HG03097 (cell line): Measurements from ENCODE around the gene DACH2.

Experiments
- ATAC-seq: cut with Tn5 transposase; IDR thresholded peaks from one replicate; pipeline ENCODE4 v1.9.1; 2021; ENCODE audit not compliant: unreplicated experiment, low FRiP score

The DACH2 gene

GRCh38 chrX:86295293-86295692 is 147.0 kb downstream of the DACH2 start:
- no peak for ATAC-seq

- ATAC-seq, result no peak
These were observed 174.7 kb downstream of the DACH2 start for GRCh38 chrX:86322913-86323312.

DNA sequence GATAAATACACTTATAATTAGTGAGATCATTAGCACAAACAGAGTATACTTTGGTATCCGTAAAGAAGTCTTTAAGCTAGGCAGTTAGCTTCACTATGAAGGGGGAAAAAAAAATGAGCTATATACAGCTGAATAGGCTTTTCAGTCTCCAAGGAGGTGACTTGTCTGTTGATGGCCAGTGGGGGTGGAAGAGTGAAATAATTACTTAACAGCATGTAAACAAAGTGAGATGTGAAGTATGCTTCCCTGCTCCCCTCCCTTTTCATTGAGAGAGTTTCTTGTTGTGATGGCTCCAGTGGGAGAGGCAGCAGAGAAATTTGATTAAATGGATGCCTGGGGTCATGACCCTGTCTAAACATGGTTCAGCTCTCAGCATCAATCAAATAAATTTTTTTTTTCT is 180.9 kb downstream of the DACH2 start:
- ATAC-seq, result no peak

DNA sequence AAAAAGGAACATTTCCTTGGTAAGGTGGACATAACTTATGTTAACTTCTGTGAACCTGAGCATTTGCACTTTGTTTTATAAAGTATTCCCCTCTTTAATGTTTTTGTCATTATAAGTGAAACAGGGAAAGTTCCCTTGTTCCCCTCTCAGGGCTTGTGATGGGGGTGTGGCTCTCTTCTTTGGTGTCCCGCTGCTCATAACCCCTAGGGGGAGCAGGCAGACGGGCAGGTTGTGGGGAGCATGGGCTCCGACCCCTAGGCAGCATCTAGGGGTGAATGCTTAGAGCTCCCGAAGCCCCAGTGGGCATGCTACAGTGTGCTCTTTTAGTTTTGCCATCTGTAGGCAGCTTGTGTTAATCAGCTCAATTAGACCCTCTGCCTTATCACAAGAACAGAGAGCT is 200.4 kb downstream of the DACH2 start:
- no peak for ATAC-seq

- ATAC-seq, result no peak
These were observed 200.9 kb downstream of the DACH2 start for GRCh38 chrX:86349115-86349514.

DNA sequence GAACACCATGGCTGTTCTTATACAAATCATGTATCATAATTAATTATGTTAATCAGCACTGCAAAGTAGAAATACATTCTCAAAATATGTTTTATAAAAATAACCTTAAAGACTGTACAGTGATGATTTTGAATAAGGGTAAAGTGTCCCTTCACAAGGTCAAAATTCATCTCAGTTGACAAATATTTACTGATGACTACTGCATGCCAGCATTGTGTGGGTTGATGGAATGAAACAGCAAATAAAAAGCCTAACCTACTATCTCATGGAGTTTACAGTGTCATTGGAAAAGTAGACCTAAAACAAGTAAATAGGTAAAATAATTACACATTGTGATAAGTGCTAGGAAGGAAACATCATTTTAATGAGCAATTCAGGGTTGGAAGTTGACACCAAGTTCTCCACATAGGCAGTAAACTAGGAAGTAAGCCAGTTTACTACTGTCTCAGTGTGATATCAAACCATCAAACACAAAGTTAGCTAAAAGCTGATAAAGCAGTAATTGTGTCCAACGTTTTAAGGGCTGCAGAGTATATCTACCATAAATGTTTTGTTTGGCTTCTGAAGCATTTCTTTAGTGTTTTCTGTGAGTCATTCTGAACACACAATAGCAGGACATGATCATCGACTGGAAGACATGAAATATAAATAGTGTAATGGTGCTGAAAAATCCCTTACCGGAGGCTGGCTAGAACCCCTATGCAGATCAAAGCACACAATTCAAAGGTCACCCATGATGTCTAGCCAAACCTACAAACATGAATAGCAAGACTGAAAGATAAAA is 221.8 kb downstream of the DACH2 start:
- ATAC-seq, result no peak

DNA sequence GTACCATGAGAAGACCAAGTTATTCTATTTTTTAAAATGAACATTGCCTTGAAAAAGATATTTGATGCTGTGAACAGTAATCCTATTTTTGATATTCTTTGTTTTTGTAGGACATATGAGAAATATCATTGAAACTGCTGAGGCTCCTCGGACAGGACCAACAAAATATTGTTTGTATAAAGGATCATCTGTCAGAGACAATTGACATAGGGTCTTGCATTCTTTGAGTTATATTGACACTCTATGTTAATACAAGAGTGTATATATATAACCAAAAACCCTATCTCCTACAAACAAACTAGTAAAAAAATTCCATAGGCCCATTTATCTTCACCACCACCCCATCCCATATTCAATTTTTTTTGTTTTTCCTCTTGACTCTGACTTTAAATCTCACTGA is 222.7 kb downstream of the DACH2 start:
- ATAC-seq, result no peak

DNA sequence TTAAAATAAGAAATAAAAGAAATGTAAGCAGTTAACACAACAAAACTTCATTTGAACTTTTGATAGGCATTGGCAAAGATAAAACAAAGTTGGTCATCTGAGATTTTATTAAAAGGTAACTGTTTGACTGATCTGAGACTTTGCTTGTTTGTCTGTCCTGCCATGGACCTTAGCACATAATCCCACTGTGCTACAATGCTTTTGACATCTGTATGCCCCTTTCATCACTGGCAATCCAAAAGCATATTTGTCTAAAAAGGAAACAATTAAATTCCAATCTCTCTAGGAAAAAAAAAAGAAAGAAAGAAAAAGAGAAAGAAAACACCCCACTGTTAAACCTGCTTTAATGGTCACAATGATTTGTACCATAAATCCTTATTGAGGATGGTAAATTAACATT is 231.0 kb downstream of the DACH2 start:
- ATAC-seq, result no peak

DNA sequence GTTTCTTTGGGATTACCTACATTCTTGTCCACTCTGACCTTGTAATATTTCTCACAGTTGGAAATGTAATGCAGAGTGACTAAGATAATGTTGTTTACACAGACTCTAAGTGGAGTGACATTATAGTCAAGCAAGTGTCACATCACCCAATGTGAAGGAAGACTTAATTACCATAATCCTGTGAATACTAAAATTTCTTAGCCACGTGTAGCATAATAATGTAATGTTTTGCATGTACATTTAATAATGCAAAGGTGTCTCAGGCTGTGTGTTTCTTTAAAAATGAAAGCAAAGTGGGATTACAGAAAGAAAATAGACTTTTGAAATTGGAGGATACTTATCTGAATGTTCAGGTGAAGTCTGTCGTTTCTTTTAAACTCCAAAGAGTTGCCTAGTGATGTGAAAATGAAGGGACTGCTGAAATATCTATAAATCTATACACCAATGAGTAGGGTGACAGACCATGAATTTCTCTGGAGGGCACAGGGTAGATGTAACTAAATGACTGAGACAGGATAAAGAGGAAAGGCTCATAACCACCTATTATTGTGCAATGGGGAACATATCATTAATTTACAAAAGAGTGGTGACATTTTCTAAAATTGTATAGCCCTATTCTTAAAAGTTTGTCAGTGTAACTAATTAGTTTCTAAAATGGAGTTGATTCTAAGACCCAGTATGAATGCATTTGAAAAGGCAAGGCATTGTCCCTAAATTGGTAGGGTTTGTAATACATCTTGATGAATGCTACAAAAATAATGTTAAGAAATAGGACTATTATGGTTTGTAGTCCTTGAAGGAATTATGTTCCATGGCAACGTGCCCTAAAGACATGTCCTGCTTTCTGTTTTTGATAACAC is 235.7 kb downstream of the DACH2 start:
- ATAC-seq, result no peak

DNA sequence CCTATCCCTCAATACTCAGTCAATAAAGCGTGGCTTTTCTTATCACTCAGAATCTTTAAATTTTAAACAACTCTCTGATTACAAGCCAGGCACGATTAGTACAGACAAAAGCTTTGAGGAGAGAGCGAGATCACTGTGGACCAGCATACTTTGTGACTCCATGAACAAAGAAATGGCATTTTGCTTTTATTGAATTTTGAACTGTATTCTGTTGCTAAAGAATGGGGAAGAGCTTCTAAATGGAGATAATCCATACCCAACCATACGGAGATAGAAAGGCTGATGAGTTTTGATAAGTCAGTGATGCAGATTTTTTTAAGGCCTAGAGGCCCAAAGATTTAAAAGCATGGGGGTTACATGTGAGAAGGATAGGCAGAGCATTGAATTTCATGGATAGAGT is 259.1 kb downstream of the DACH2 start:
- ATAC-seq, result no peak

- no peak for ATAC-seq
These were observed 273.5 kb downstream of the DACH2 start for GRCh38 chrX:86421771-86422170.

- no peak for ATAC-seq
These were observed 287.9 kb downstream of the DACH2 start for GRCh38 chrX:86436116-86436515.

DNA sequence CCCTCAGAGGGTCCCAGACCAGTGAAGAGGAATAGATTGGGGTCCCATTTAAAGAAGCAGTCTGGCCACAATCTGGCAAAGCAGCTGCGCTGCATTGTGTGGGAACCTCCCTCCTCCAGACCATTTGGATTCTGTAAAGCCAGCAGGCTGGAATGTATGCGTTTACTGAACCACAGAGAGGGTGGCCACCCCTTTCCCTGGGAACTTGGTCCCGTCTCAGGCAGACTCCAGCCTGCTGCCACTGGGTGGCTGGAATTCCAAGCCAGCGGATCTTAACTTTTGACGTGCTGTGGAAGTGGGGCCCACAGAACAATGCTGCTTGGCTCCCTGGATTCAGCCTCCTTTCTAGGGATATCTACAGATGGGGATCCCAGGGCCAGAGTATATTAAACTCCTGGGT is 307.2 kb downstream of the DACH2 start:
- ATAC-seq, result no peak

DNA sequence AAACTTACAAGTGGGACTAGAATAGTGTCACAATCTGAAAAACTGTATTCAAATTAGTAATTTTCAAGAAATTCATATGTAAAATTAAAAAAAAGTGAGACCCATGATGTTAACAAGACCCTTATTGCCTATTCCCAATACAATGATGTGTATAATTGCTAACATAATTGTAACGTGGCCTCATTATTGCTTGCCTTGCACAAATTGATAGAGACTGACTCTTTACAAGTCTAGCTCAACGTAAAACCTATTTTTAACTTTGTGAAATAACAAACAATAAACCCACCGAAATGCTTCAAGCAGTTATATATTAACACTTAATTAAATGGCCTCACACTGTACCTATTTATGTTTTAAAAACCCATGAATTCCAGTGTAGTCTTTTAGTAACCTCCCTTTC is 312.5 kb downstream of the DACH2 start:
- ATAC-seq, result no peak

DNA sequence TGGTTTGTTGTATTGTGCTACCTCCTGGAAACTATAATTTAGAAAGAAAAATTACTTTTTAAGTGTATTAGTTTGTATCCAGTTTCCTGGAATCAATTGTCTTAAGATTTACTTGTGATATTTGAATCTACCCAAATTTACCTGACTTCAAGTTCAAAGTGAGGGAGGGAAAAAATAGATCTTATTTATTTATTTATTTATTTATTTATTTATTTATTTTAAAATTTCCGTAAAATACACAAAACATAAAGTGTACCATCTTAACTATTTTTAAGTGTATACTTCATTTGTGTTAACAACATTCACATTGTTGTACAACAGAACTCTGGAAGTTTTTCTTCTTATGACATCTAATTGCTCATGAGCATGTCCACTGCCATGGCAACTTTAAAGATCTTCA is 356.0 kb downstream of the DACH2 start:
- no peak for ATAC-seq

DNA sequence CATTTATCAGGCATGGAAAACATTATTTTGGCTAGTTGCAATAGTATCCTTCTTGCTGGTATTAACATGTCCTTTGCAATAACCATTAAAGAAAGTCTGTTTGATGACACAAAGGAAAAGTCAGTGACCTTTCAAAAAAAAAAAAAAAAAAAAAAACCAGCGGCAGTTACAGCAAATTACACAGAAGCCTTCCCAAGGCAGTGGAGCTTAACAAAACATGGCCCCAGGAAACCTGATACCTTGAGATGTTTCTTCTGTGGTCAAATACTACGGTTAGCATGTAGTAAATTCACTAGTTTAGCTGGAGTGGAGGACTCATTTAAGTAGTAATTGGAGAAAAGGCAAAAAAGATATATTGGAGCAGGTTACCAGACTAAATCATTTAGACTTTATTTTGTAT is 359.1 kb downstream of the DACH2 start:
- no peak for ATAC-seq

GRCh38 chrX:86579777-86580176 is 431.5 kb downstream of the DACH2 start:
- no peak for ATAC-seq

DNA sequence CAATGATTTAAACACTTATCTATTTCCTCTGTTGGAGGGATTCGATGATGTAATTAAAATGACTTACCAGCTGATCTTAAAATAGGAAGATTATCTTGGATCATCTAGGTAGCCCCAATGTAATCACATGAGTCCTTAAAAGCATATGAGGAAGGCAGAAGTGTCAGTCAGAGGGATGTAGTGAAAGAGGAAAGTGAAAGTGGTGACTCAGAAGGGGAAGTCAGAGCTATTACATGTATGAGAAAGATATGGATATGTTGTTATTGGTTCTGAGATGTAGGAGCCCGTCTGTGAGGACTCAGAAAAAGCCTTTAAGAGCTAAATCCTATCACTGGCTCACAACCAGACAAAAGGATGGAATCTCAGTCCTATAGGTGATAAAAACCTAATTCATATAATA is 456.4 kb downstream of the DACH2 start:
- ATAC-seq, result no peak

DNA sequence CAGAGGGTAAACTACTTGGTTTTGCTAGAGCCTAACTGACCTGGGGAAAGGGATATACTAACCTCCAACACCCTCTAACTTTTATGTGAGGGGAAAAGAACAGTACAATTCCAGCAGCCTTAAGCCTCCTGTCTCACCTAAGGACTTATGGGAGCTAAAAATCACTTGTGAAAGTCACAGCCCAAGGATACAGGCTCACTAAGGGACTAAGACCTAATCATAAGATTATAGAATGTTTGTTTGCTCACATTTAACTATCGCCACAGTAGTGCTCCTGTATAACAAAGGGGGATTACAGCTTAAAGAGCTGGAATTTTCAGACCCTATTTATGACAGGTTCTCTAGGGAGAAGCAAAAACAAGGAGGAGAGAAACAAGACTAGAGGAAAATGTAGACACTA is 548.7 kb downstream of the DACH2 start:
- ATAC-seq, result no peak

- no peak for ATAC-seq
These were observed 563.4 kb downstream of the DACH2 start for GRCh38 chrX:86711531-86712180.

- no peak for ATAC-seq
These were observed 566.2 kb downstream of the DACH2 start for GRCh38 chrX:86714441-86714840.
